B cell (primary cell): ENCODE measurements around the gene TRIM29.
A peak's percentile ranks its signal among the peaks of the same experiment; 100 is the strongest.

Source experiments
- CTCF ChIP-seq: fragments of 200-600 bp; IDR thresholded peaks from one replicate; pipeline ENCODE4 v1.8.0; 2022; ENCODE audit warnings: antibody characterized with exemption, mild to moderate bottlenecking
- EZH2 ChIP-seq: IDR thresholded peaks from 2 replicates; pipeline ENCODE4 v1.6.1; 2012; ENCODE audit warnings: borderline replicate concordance, low read depth, mild to moderate bottlenecking, moderate library complexity, low read length; ENCODE audit not compliant: insufficient read depth, poor library complexity, severe bottlenecking

GRCh38 chr11:120079750-120080610, 57.9 kb downstream of the TRIM29 start:
- peak; percentile 59 for TF ChIP-seq CTCF
- no peak for TF ChIP-seq EZH2
